Endodermal cell (in vitro differentiated cells): ENCODE data around the gene CCNH. TPM values are rescaled to one million over a fixed set of nuclear protein-coding genes. Genes with fewer than 3 reads are reported as not detected.

Experiments
- DNase-seq: peaks from one replicate; pipeline ENCODE4 v3.0.0-alpha.2; 2017
- H3K27ac ChIP-seq: 2 replicates; pipeline ENCODE4 v1.5.1; 2013; ENCODE audit warnings: mild to moderate bottlenecking, low read depth, low read length, moderate library complexity
- H3K27me3 ChIP-seq: 2 replicates; pipeline ENCODE4 v1.6.1; 2013; ENCODE audit warnings: mild to moderate bottlenecking, low read length, moderate library complexity; ENCODE audit not compliant: insufficient read depth, control insufficient read depth, poor library complexity, severe bottlenecking
- H3K36me3 ChIP-seq: 2 replicates; pipeline ENCODE4 v1.7.0; 2013; ENCODE audit warnings: mild to moderate bottlenecking, low read length, moderate library complexity; ENCODE audit not compliant: control insufficient read depth, insufficient read depth
- H3K4me1 ChIP-seq: one replicate; pipeline ENCODE4 v1.7.0; 2013; ENCODE audit warnings: low read length; ENCODE audit not compliant: control insufficient read depth, insufficient read depth
- H3K4me3 ChIP-seq: 2 replicates; pipeline ENCODE4 v1.5.1; 2013; ENCODE audit warnings: mild to moderate bottlenecking, low read length, moderate library complexity
- H3K9ac ChIP-seq: 2 replicates; pipeline ENCODE4 v1.6.1; 2013; ENCODE audit warnings: mild to moderate bottlenecking, low read length, moderate library complexity; ENCODE audit not compliant: poor library complexity, severe bottlenecking; ENCODE audit errors: extremely low read depth
- H3K9me3 ChIP-seq: 2 replicates; pipeline ENCODE4 v1.6.1; 2013; ENCODE audit warnings: mild to moderate bottlenecking, low read length, moderate library complexity; ENCODE audit not compliant: control insufficient read depth
- H3K27ac Mint-ChIP-seq: 2 replicates; pipeline ENCODE4 v1.8.0; 2020; ENCODE audit warnings: mixed read lengths
- H3K27me3 Mint-ChIP-seq: 2 replicates; pipeline ENCODE4 v1.8.0; 2021; ENCODE audit warnings: mild to moderate bottlenecking, mixed read lengths; ENCODE audit not compliant: insufficient read depth
- H3K36me3 Mint-ChIP-seq: 2 replicates; pipeline ENCODE4 v1.8.0; 2020; ENCODE audit warnings: low read depth, mixed read lengths
- H3K4me1 Mint-ChIP-seq: 2 replicates; pipeline ENCODE4 v1.8.0; 2020; ENCODE audit warnings: mixed read lengths
- H3K4me3 Mint-ChIP-seq: 2 replicates; pipeline ENCODE4 v1.8.0; 2020; ENCODE audit warnings: mild to moderate bottlenecking, moderate library complexity, mixed read lengths
- H3K9me3 Mint-ChIP-seq: 2 replicates; pipeline ENCODE4 v1.8.0; 2020; ENCODE audit warnings: mild to moderate bottlenecking, mixed read lengths
- CTCF ChIP-seq: fragments of 200-600 bp; sonication (generic); conservative IDR thresholded peaks from 2 replicates; pipeline ENCODE4 v1.5.0; 2021; ENCODE audit warnings: antibody characterized with exemption, mild to moderate bottlenecking
- WGBS, 2 experiments: methylation state at CpG; one replicate each; pipeline versions ENCODE4 v1.1.5 to v1.1.7; 2013; ENCODE audit warnings: missing lambda C conversion rate in 2 of 2, mixed read lengths in 1 of 2; ENCODE audit not compliant: insufficient coverage in 1 of 2, insufficient read length in 1 of 2; 5-methylcytosine and 5-hydroxymethylcytosine counted together
- total RNA-seq, 2 donors: library from RNA; stranded (reverse); fragmentation: NEBNext Ultra II Directional in 1 of 2; extraction: Animal tissue kit (Norgen Biotek cat#: 25700) in 1 of 2; gene quantifications; 2 replicates in 1 of 2; 3 replicates in 1 of 2; pipeline ENCODE4 v1.2.1, GENCODE V29; 2021

CCNH gene
- total RNA-seq, 2 donors from 2014 or later, result 34.4 to 37.7 TPM

- H3K4me3 Mint-ChIP-seq, result no peak overlapping the region
- no peaks in the 10 kb centered on the region for H3K36me3 Mint-ChIP-seq
- Histone ChIP-seq H3K4me1 (no peaks in the 10 kb centered on the region), H3K9me3 (no peaks in the 10 kb centered on the region), H3K4me3 (no peak overlapping the region), H3K27me3 (no peaks in the 10 kb centered on the region), H3K9ac (no peak overlapping the region), H3K36me3 (no peaks in the 10 kb centered on the region), H3K27ac (no peak overlapping the region)
- no peaks in the 10 kb centered on the region for H3K27me3 Mint-ChIP-seq
- H3K27ac Mint-ChIP-seq, result no peak overlapping the region
- no peaks in the 10 kb centered on the region for H3K9me3 Mint-ChIP-seq
- DNase-seq, result no peak
- no peaks in the 10 kb centered on the region for H3K4me1 Mint-ChIP-seq
- no peak for TF ChIP-seq CTCF
- 73% methylated on average over 1 of the region's 1 CpG; no CpG with 5 or more reads in 1 of the 2 experiments for WGBS, 2 experiments
Observed at GRCh38 chr5:87423755-87424154, 11.0 kb upstream of the CCNH start.

- no peak for DNase-seq
- Histone ChIP-seq H3K4me1 (no peaks in the 10 kb centered on the region), H3K9me3 (no peaks in the 10 kb centered on the region), H3K9ac (no peak overlapping the region), H3K27me3 (no peaks in the 10 kb centered on the region), H3K4me3 (no peak overlapping the region), H3K36me3 (no peaks in the 10 kb centered on the region), H3K27ac (no peak overlapping the region)
- Mint-ChIP-seq H3K4me3 (no peak overlapping the region), H3K27me3 (no peaks in the 10 kb centered on the region), H3K27ac (no peak overlapping the region), H3K9me3 (no peaks in the 10 kb centered on the region), H3K4me1 (no peaks in the 10 kb centered on the region), H3K36me3 (no peaks in the 10 kb centered on the region)
- no peak for TF ChIP-seq CTCF
Observed at GRCh38 chr5:87421307-87421706, 8.6 kb upstream of the CCNH start.

GRCh38 chr5:87418506-87418905 is 5.8 kb upstream of the CCNH start:
- H3K27me3 ChIP-seq, result no peaks in the 10 kb centered on the region
- H3K27ac ChIP-seq, result no peak overlapping the region
- Mint-ChIP-seq H3K4me1 (no peaks in the 10 kb centered on the region), H3K27ac (no peak overlapping the region), H3K9me3 (no peaks in the 10 kb centered on the region), H3K36me3 (no peaks in the 10 kb centered on the region), H3K27me3 (no peaks in the 10 kb centered on the region), H3K4me3 (no peak overlapping the region)
- H3K4me1 ChIP-seq, result no peaks in the 10 kb centered on the region
- H3K4me3 ChIP-seq, result no peak overlapping the region
- no peak overlapping the region for H3K9ac ChIP-seq
- H3K9me3 ChIP-seq, result no peaks in the 10 kb centered on the region
- TF ChIP-seq CTCF, result no peak
- H3K36me3 ChIP-seq, result no peaks in the 10 kb centered on the region
- no peak for DNase-seq
